HG03045 (cell line): ENCODE results near the gene SIVA1.
"Not testable (repeated sequence)": the region's sequence is repeated elsewhere in the genome, so short reads cannot be mapped to it uniquely, and the experiment has no call there.

Source experiments
- ATAC-seq: cut with Tn5 transposase; IDR thresholded peaks from one replicate; pipeline ENCODE4 v1.9.1; 2021; ENCODE audit warnings: mild to moderate bottlenecking, moderate library complexity; ENCODE audit not compliant: unreplicated experiment

SIVA1 gene

GRCh38 chr14:104718871-104719270 lies 34.1 kb upstream of the SIVA1 start:
- no peak for ATAC-seq

DNA sequence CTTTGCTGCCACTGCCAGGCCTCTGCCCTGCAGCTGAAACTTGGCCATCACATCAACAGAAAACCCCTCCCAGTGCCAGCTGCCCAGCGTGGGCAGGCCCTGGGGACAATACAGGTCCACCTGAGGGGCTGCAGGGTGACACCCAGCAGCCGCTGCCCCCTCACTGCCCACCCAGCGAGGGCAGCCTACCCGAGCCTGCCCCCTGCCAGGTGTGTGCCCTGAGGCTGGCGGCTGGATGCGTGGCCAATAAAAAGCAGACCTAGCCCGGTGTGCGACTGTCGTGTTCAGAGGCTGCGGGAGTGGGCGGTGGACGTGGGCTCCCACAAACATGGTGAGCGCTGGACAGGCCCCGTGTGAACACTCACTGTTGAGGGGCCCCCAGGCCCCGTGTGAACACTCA lies 33.6 kb upstream of the SIVA1 start:
- no peak for ATAC-seq

- no peak for ATAC-seq
These were observed 31.2 kb upstream of the SIVA1 start for GRCh38 chr14:104721505-104722431.

DNA sequence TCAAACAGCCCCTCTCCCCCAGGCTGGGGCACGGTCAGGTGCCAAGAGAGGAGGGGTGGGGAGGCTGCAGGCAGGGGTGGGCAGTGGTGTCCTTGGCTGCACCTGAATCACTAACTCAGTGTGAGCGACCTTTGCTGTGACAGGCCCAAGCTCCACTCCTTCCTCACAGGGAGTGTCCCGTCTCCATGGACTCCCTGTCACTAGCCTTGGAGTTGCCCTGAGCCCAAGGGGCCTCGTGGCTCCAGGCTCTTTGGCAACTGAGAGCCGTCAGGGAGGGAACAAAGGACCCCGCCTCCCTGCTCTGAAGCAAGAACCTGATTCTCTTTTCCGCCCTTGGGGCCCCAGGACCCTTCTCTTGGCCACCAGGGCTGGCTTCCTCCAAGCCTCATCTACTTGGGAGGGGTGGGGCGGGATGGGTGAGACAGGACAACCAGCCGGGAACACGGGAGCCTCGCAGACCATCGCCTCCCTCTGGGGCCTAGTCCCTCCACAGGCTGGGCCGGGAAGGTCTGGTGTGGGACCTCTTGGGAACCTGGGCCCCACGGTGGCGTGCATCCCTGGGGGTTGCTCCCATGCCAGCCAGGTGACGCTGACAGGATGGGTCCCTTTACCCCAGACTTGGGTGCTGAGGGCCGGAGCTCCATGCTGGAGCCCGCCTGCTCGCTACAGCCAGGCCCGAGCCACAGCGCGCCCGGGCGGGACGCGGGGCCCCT lies 29.9 kb upstream of the SIVA1 start:
- ATAC-seq = no peak

DNA sequence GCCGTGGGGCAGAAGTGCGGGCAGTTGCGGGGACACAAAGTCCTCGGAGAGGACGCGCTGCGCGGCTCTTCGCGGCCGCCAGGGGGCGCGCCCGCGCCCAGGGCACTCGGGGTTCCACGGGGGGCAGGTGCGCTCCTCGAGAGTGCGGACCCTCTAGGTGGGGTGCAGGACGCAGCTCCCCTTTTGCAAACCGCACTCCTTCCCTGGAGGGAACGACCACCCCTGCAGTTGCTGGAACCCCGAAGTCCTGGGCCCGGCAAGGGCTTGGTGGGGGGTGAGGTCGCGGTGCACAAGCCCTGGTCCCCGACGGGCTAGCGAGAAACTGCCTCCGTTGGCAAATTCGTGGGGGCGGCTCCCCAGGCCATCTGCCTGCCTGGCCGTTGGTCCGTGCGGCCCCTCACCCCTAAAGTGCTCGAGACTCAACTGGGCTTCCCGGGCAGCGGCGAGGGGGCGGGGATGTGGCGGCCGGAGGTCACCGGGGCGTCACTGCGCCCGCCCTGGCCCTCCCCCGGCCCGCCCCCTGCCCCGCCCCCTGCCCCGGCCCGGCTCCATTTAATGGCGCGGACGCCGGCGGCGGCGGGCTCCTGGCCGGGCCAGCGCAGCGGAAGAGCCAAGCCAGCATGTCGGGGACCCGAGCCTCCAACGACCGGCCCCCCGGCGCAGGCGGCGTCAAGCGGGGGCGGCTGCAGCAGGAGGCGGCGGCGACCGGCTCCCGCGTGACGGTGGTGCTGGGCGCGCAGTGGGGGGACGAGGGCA lies 29.1 kb upstream of the SIVA1 start, which contains the start of gene ADSS1:
TSS of gene ADSS1 (plus strand) at position 579 of the 756 bp plus-strand sequence. CDS start at position 621, 42 bp downstream.
- ATAC-seq = peak; percentile 60

DNA sequence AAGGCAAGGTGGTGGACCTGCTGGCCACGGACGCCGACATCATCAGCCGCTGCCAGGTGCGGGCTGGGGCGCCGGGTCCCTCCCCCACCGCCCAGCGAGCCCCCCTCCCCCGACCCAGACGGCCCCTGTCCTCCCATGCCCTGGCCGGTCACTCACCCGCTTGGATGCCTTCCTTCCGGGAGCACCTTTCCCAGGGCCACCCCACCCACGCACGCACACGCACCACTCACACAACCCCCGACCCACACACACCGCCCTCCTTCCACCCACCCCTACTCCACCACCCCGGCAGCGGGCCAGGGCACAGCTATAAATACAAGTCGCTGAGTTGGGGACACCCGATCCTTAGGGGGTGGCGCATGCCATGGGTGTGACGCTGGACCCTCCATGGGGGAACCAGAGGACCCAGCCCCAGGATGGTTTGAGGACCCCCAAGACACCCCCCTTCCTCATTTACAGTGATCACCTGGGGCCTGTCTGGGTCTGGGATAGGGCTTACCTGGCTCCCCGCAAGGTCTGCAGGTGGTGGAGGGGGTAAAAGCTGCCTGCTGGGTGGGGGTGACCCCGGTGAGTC lies 28.5 kb upstream of the SIVA1 start:
- no peak for ATAC-seq

- no peak for ATAC-seq
These were observed 27.8 kb upstream of the SIVA1 start for GRCh38 chr14:104724981-104725771.

DNA sequence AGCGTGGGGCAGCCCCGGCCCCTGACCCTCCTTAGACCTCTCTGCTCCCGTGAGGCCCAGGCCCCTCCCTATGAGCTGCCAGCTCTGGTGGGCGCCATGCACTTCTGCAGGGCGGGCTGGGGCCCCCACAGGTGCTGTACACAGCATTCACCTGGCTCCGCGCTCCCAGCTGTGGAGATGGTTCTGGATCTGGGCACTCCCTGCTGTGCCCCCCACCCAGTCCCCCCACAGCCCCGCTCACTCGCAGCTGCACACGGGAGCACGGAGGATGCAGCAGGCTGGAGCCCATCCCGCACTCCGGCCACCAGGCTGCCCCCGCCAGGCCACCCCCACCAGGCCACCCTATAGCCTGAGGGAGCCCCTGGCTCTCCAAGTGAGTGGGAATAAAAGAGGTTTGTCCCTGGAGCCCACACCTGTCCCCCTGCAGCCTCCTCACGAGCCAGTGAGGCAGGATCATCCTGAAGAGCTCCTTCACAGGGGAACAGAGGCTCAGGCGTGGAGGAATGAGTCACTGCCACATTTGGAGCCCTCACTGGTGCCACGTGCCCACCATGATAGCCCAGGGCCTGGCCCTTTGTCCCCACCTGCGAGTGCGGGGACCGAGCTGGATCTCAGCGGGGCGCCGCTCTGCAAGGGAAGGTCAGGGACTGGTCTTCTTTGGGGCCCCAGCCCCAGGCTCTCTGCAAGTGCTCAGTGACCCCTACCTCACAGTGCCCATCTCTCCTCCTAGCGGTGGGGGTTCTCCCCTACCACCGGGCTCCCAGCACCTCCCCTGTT lies 27.0 kb upstream of the SIVA1 start:
- ATAC-seq = no peak

DNA sequence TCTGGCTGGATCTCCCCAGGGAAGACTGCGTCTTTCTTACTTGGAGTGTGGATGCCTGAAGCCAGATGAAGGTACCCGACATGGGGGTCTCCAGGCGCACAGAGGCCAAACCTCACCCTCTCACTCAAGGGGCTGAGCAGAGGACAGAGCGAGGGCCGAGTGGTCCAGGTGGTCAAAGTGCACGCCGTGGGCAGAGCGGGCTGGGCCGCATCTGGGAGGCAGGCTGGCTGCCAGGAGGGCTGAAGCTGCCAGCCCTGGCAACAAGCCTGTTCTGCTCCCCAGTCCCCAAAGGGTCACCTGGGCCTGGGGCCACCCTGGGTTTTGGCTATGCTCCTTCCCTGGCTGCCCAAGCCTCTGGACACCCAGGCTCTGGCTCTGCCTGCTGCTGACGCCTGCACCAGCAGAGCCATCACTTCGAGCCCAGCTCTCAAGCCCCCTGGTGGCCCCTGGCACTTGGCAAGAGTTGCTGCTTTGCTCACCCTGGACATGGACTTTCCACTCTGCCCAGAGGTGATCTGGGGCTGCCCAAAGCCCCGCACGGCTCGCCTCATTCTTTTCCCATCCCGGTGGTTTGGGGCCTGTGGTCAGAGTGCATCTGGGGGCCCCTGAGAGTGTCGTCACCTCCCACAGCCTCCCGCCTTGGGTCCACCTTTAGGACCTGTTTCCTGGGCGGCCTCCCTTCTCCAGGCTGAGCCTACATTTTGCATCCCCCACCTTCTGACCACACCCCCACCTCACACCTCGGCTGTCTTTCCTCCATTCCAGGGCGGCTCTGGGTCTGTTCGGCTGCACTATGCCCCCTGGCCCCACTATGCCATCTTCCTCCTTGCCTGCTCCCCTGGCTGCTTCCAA lies 26.1 kb upstream of the SIVA1 start:
- ATAC-seq = no peak

DNA sequence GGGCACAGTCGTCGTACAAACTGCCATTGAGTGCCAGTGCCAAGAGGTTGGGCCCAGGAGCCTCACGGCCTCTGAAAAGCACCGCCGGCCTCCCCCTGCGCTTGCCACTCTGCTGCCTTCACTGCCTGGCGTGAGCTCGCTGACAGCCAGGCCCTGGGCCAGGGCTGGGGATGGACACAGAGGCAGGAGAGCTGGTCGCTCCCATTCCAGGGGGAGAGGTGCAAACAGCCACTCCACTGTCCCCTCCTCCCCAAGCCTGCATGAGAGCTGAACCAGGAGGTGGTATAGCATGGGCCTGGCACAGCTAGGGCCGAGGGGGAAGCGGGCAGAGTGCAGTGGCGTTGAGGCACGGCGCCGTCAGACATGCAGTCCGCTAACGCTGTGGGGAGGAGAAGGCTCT lies 24.3 kb upstream of the SIVA1 start:
- no peak for ATAC-seq

DNA sequence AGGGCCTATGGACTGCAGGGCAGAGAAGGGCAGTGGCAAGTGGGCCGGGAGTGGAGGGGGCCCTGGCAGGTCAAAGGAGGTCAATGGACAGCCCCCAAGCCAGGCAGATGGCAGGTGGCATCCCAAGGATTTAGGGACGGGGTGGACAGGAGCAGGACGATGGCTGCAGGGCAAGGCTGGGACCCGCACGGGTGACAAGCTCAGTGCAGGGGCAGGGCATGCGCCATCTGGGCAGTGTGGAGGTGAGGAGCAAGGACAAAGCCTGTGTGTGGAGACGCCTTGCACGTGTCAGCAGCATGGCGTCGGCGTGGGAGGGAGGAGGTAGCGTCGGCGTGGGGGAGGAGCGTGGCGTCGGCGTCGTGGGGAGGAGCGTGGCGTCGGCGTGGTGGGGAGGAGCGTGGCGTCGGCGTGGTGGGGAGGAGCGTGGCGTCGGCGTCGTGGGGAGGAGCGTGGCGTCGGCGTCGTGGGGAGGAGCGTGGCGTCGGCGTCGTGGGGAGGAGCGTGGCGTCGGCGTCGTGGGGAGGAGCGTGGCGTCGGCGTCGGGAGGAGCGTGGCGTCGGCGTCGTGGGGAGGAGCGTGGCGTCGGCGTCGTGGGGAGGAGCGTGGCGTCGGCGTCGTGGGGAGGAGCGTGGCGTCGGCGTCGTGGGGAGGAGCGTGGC lies 23.6 kb upstream of the SIVA1 start:
- ATAC-seq = not testable (repeated sequence)

GRCh38 chr14:104729835-104730181 lies 23.1 kb upstream of the SIVA1 start:
- no peak for ATAC-seq

GRCh38 chr14:104730487-104730886 lies 22.5 kb upstream of the SIVA1 start:
- no peak for ATAC-seq

DNA sequence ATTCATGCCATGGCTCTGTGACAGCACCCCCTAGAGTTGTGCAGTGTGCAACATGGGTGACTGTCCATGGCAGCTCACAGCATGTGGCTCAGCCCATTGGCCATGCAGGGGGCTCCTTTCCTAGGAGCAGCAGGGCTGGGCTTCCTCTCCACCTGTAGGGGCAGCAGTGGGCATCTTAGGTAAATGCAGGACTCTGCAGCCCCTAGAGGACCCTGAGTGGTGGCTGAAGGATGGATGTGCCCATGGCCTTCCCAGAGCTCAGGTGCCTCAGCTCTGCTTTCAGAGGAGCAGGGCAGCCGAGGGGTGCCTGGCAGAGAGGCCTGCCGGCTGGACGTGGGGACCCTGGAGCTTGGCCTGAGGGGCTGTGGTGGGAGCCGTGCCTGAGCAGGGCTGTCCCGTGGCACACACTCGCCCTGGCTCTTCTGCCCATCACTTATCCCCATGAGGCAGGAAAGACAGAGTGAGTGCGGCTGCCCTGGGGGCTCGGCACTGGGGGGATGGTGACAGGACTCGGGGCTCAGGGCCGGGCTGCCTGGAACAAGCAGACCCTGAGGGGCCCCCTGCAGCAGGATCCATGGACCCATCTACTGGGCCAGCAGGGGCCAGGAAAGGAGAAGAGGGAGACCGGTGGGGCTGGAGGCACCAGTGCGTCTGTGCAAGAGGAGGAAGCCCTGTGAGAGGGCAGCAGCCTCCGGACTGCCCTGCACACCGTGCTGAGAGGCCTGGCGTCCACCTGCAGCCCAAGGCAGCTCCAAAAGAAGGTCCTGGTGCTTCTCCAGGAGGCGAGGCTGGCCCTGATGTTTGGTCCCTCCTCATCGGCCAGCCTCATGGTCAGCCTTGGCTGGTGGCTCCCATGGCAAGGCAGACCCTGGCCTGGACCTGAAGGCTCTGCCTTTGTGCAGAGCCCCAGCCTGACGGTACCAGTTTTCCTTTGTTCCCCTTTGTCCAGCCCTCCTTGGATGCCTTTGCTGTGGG lies 21.3 kb upstream of the SIVA1 start:
- ATAC-seq = no peak

GRCh38 chr14:104732355-104732804 lies 20.6 kb upstream of the SIVA1 start:
- no peak for ATAC-seq

- no peak for ATAC-seq
These were observed 19.8 kb upstream of the SIVA1 start for GRCh38 chr14:104732931-104733681.
